Osteoblast (primary cell): ENCODE data around the gene SLC2A2. TPM values are rescaled to one million over a fixed set of nuclear protein-coding genes. Genes with fewer than 3 reads are reported as not detected.

ENCODE experiments used
- DNase-seq: peaks from one replicate; pipeline ENCODE4 v3.0.0; 2011; ENCODE audit warnings: low spot score, mixed read lengths; ENCODE audit not compliant: insufficient read length; ENCODE audit errors: missing footprints
- H2AFZ ChIP-seq: 2 replicates; pipeline ENCODE4 v1.6.0; 2011; ENCODE audit warnings: mild to moderate bottlenecking, low read length
- H3K27ac ChIP-seq: 2 replicates; pipeline ENCODE4 v1.5.1; 2011; ENCODE audit warnings: mild to moderate bottlenecking, low read depth, low read length, moderate library complexity
- H3K27me3 ChIP-seq: 2 replicates; pipeline ENCODE4 v1.6.0; 2012; ENCODE audit warnings: mild to moderate bottlenecking, control low read depth, inconsistent platforms, low read length, moderate library complexity; ENCODE audit not compliant: insufficient read depth
- H3K36me3 ChIP-seq: 2 replicates; pipeline ENCODE4 v1.5.1; 2011; ENCODE audit warnings: mild to moderate bottlenecking, low read length, control low read depth, moderate library complexity; ENCODE audit not compliant: insufficient read depth
- H3K4me1 ChIP-seq: 2 replicates; pipeline ENCODE4 v1.5.1; 2011; ENCODE audit warnings: mild to moderate bottlenecking, low read length, control low read depth, moderate library complexity; ENCODE audit not compliant: insufficient read depth
- H3K4me2 ChIP-seq: 2 replicates; pipeline ENCODE4 v1.6.0; 2011; ENCODE audit warnings: mild to moderate bottlenecking, low read length; ENCODE audit not compliant: insufficient read depth
- H3K4me3 ChIP-seq: fragments of 200-600 bp; sonication (generic); 3 replicates; pipeline ENCODE4 v1.5.1; 2012; ENCODE audit warnings: mild to moderate bottlenecking, low read length, inconsistent platforms; ENCODE audit not compliant: insufficient read depth
- H3K79me2 ChIP-seq: 2 replicates; pipeline ENCODE4 v1.6.0; 2012; ENCODE audit warnings: mild to moderate bottlenecking, low read length, control low read depth, inconsistent platforms; ENCODE audit not compliant: insufficient read depth
- H3K9me3 ChIP-seq: 2 replicates; pipeline ENCODE4 v1.5.1; 2011; ENCODE audit warnings: low read depth, low read length, control low read depth
- H4K20me1 ChIP-seq: 2 replicates; pipeline ENCODE4 v1.6.0; 2012; ENCODE audit warnings: mild to moderate bottlenecking, low read length, control low read depth; ENCODE audit not compliant: insufficient read depth
- CTCF ChIP-seq: IDR thresholded peaks from 2 replicates; pipeline ENCODE4 v1.5.1; 2011; ENCODE audit warnings: mild to moderate bottlenecking, low read depth, low read length, moderate library complexity; ENCODE audit errors: extremely low read depth
- total RNA-seq: library from RNA; depleted of rRNA; stranded (reverse); fragments of >200 nt; gene quantifications from 2 replicates; pipeline ENCODE4 v1.2.3, GENCODE V29; 2012

Gene SLC2A2
- total RNA-seq, 1 donor: not detected

- TF ChIP-seq CTCF: no peak
- Histone ChIP-seq H3K27me3 (no peaks in the 10 kb centered on the region), H3K36me3 (no peaks in the 10 kb centered on the region), H3K4me2 (no peak overlapping the region), H3K79me2 (no peaks in the 10 kb centered on the region), H3K4me3 (no peak overlapping the region), H3K9me3 (no peaks in the 10 kb centered on the region), H4K20me1 (no peaks in the 10 kb centered on the region), H2AFZ (no peak overlapping the region), H3K27ac (no peak overlapping the region), H3K4me1 (peaks cover 10% of the 10 kb centered on the region)
- no peak for DNase-seq
These were observed 5.1 kb downstream of the SLC2A2 start for GRCh38 chr3:171021377-171021776.

- Histone ChIP-seq H3K4me2 (no peak overlapping the region), H3K27me3 (no peaks in the 10 kb centered on the region), H3K4me3 (no peak overlapping the region), H3K79me2 (no peaks in the 10 kb centered on the region), H3K4me1 (peaks cover 15% of the 10 kb centered on the region), H2AFZ (no peak overlapping the region), H4K20me1 (no peaks in the 10 kb centered on the region), H3K27ac (no peak overlapping the region), H3K36me3 (no peaks in the 10 kb centered on the region), H3K9me3 (no peaks in the 10 kb centered on the region)
- peak; percentile 40 for TF ChIP-seq CTCF
- no peak for DNase-seq
These were observed 8.2 kb downstream of the SLC2A2 start for GRCh38 chr3:171018156-171018935.

GRCh38 chr3:171013822-171014748 is 12.4 kb downstream of the SLC2A2 start:
- H4K20me1 ChIP-seq: no peaks in the 10 kb centered on the region
- H3K27ac ChIP-seq: no peak overlapping the region
- peak overlapping the region; percentile 5 for H3K4me2 ChIP-seq
- H3K4me1 ChIP-seq: peaks cover 15% of the 10 kb centered on the region
- H3K36me3 ChIP-seq: no peaks in the 10 kb centered on the region
- H3K79me2 ChIP-seq: no peaks in the 10 kb centered on the region
- no peaks in the 10 kb centered on the region for H3K27me3 ChIP-seq
- no peak overlapping the region for H3K4me3 ChIP-seq
- H3K9me3 ChIP-seq: no peaks in the 10 kb centered on the region
- no peak for TF ChIP-seq CTCF
- no peak overlapping the region for H2AFZ ChIP-seq
- DNase-seq: no peak

GRCh38 chr3:171011873-171012336 is 14.6 kb downstream of the SLC2A2 start:
- H3K36me3 ChIP-seq: no peaks in the 10 kb centered on the region
- peaks cover 4% of the 10 kb centered on the region for H3K4me1 ChIP-seq
- H3K4me3 ChIP-seq: no peak overlapping the region
- H3K27ac ChIP-seq: no peak overlapping the region
- no peaks in the 10 kb centered on the region for H3K9me3 ChIP-seq
- TF ChIP-seq CTCF: no peak
- no peaks in the 10 kb centered on the region for H3K79me2 ChIP-seq
- H2AFZ ChIP-seq: no peak overlapping the region
- no peak for DNase-seq
- no peaks in the 10 kb centered on the region for H4K20me1 ChIP-seq
- no peak overlapping the region for H3K4me2 ChIP-seq
- no peaks in the 10 kb centered on the region for H3K27me3 ChIP-seq
